Measurements from ENCODE around the gene SHC3.

SHC3 gene

DNA sequence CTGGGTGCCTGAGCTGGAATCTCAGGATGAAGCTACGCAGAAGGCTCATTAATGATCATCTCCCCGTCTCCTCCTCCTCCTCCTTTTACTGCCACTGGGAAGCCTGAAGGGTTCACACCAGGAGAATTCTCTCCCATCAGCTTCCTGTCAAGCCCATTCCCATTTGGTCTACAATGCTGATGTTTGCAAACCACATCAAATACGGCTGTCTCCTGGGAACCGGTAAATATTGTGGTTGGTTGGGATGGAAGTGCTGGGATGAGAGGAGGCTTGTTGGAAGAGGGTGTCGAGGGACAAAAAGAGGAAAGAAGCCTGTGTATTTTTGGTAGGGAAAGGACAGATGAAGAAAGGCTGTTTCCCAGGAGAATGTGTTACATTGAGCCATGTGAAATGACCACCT is 200.6 kb downstream of the SHC3 start:
- in situ Hi-C loops (cut with MboI; ENCODE audit: low pct_unique_long_range_greater_than_20kb, low sequenced_read_pairs, unreplicated experiment), result no loop called here
- no peak for DNase-seq (ENCODE audit: low spot score)
- no peak for TF ChIP-seq CTCF (IDR thresholded peaks at IDR 0.05; ENCODE audit: extremely low read depth, insufficient read depth, missing control alignments)

DNA sequence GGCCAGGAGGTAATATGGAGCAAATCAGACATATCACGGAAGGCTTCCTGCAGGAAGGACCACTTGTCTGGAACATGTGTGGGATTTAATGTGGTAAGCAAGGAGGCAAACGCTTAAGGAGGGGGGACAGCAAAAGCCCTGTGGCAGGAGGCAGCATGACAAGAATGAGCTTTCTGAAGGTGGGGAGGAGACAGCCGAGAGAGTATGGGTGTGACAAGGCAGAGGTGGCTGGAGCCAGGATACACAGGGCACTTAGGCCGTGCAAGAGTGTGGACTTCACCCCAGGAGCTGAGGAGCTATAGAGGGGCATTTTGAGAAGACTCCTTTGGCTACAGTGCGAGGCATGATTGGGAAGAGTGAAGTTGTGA is 201.7 kb downstream of the SHC3 start:
- TF ChIP-seq CTCF (IDR thresholded peaks at IDR 0.05; ENCODE audit: extremely low read depth, insufficient read depth, missing control alignments), result no peak
- in situ Hi-C loops (cut with MboI; ENCODE audit: low pct_unique_long_range_greater_than_20kb, low sequenced_read_pairs, unreplicated experiment), result no loop called here
- no peak for DNase-seq (ENCODE audit: low spot score)

GRCh38 chr9:88975966-88976889 is 202.4 kb downstream of the SHC3 start:
- in situ Hi-C loops (cut with MboI; ENCODE audit: low pct_unique_long_range_greater_than_20kb, low sequenced_read_pairs, unreplicated experiment), result no loop called here
- TF ChIP-seq CTCF (IDR thresholded peaks at IDR 0.05; ENCODE audit: extremely low read depth, insufficient read depth, missing control alignments), result no peak
- no peak for DNase-seq (ENCODE audit: low spot score)

GRCh38 chr9:88974641-88975040 is 204.0 kb downstream of the SHC3 start:
- in situ Hi-C loops (cut with MboI; ENCODE audit: low pct_unique_long_range_greater_than_20kb, low sequenced_read_pairs, unreplicated experiment), result no loop called here
- no peak for TF ChIP-seq CTCF (IDR thresholded peaks at IDR 0.05; ENCODE audit: extremely low read depth, insufficient read depth, missing control alignments)
- no peak for DNase-seq (ENCODE audit: low spot score)

GRCh38 chr9:88973281-88974045 is 205.2 kb downstream of the SHC3 start:
- no peak for TF ChIP-seq CTCF (IDR thresholded peaks at IDR 0.05; ENCODE audit: extremely low read depth, insufficient read depth, missing control alignments)
- in situ Hi-C loops (cut with MboI; ENCODE audit: low pct_unique_long_range_greater_than_20kb, low sequenced_read_pairs, unreplicated experiment), result no loop called here
- no peak for DNase-seq (ENCODE audit: low spot score)

DNA sequence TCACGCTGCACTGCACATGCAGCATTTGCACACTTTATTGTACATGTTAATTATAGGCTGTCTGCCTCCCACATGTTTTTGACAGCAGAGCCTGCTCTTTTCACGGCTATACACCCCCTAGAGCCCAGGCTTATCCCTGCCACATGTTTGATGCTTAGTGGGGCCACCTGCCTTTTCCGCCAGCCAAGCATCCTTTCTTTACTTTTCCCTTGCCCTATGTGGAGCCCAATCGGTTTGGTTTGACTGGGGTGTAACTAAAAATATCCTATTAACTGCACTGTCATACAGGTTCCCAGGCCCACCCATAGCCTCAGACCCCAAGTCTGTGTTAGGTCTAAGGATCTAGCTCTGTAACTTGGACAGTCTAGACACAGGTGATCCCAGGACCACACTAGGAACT is 206.2 kb downstream of the SHC3 start:
- no peak for DNase-seq (ENCODE audit: low spot score)
- in situ Hi-C loops (cut with MboI; ENCODE audit: low pct_unique_long_range_greater_than_20kb, low sequenced_read_pairs, unreplicated experiment), result no loop called here
- TF ChIP-seq CTCF (IDR thresholded peaks at IDR 0.05; ENCODE audit: extremely low read depth, insufficient read depth, missing control alignments), result no peak

Data from GM13977 (cell line).